CD8-positive, alpha-beta memory T cell (primary cell): ENCODE results near the gene PPP1R13L. TPM values are rescaled to one million over a fixed set of nuclear protein-coding genes. Genes with fewer than 3 reads are reported as not detected.

Experiments used
- polyA plus RNA-seq: library from polyadenylated mRNA; unstranded; fragments of 300-500 nt; fragmentation: Illumina TruSeq; gene quantifications from one replicate; pipeline ENCODE4 v1.2.3, GENCODE V29; 2021
- total RNA-seq, 2 experiments: library from RNA; stranded (reverse); gene quantifications; one replicate each; pipeline ENCODE4 v1.2.3, GENCODE V29; 2021

Gene PPP1R13L
- total and polyA plus RNA-seq, 3 experiments from 2014 or later: 0.83 to 4.3 (median 3.9) TPM

Other genes starting within 250 kb of the PPP1R13L start
- under 1 TPM; 0.13 to 0.18 TPM for gene NKPD1, start 244.1 kb downstream of the PPP1R13L start, total RNA-seq
- 0.20 TPM for gene NKPD1, start 244.1 kb downstream of the PPP1R13L start, polyA plus RNA-seq
- 10 to 100 TPM; 22.7 to 24.3 TPM for gene TRAPPC6A, start 226.8 kb downstream of the PPP1R13L start, total RNA-seq
- gene TRAPPC6A, start 226.8 kb downstream of the PPP1R13L start, polyA plus RNA-seq: 151 TPM
- 10 to 100 TPM; 12.4 TPM for gene BLOC1S3, start 226.3 kb downstream of the PPP1R13L start, total RNA-seq
- gene BLOC1S3, start 226.3 kb downstream of the PPP1R13L start, polyA plus RNA-seq: 19.9 TPM
- gene EXOC3L2, start 159.7 kb downstream of the PPP1R13L start, total RNA-seq: not detected
- not detected for gene EXOC3L2, start 159.7 kb downstream of the PPP1R13L start, polyA plus RNA-seq
- gene MARK4, start 153.8 kb downstream of the PPP1R13L start, total RNA-seq: 10 to 100 TPM; 20.2 to 21.2 TPM
- gene MARK4, start 153.8 kb downstream of the PPP1R13L start, polyA plus RNA-seq: 2.6 TPM
- gene CKM, start 82.2 kb downstream of the PPP1R13L start, total RNA-seq: not detected
- gene CKM, start 82.2 kb downstream of the PPP1R13L start, polyA plus RNA-seq: 0.13 TPM
- not detected for gene KLC3, start 64.3 kb downstream of the PPP1R13L start, total RNA-seq
- not detected for gene KLC3, start 64.3 kb downstream of the PPP1R13L start, polyA plus RNA-seq
- gene ERCC2, start 34.5 kb downstream of the PPP1R13L start, total RNA-seq: 10 to 100 TPM; 22.0 to 23.9 TPM
- 7.8 TPM for gene ERCC2, start 34.5 kb downstream of the PPP1R13L start, polyA plus RNA-seq
- 10 to 100 TPM; 26.5 to 27.4 TPM for gene POLR1G, start 1.6 kb upstream of the PPP1R13L start, total RNA-seq
- gene POLR1G, start 1.6 kb upstream of the PPP1R13L start, polyA plus RNA-seq: 2.2 TPM
- gene ERCC1, start 18.8 kb upstream of the PPP1R13L start, total RNA-seq: 10 to 100 TPM; 75.7 to 82.6 TPM
- gene ERCC1, start 18.8 kb upstream of the PPP1R13L start, polyA plus RNA-seq: 47.5 TPM
- gene FOSB, start 62.9 kb upstream of the PPP1R13L start, total RNA-seq: 10 to 100 TPM; 21.6 to 22.1 TPM
- gene FOSB, start 62.9 kb upstream of the PPP1R13L start, polyA plus RNA-seq: 48.2 TPM
- gene RTN2, start 92.0 kb upstream of the PPP1R13L start, total RNA-seq: 1 to 10 TPM; 2.7 to 3.7 TPM
- gene RTN2, start 92.0 kb upstream of the PPP1R13L start, polyA plus RNA-seq: 0.71 TPM
- gene PPM1N, start 93.4 kb upstream of the PPP1R13L start, total RNA-seq: 1 to 10 TPM; 2.5 to 3.3 TPM
- 4.6 TPM for gene PPM1N, start 93.4 kb upstream of the PPP1R13L start, polyA plus RNA-seq
- gene VASP, start 102.4 kb upstream of the PPP1R13L start, total RNA-seq: 100 to 1,000 TPM; 154 to 170 TPM
- 61.8 TPM for gene VASP, start 102.4 kb upstream of the PPP1R13L start, polyA plus RNA-seq
- 10 to 100 TPM; 14.2 to 17.5 TPM for gene OPA3, start 179.7 kb upstream of the PPP1R13L start, total RNA-seq
- gene OPA3, start 179.7 kb upstream of the PPP1R13L start, polyA plus RNA-seq: 18.1 TPM
- gene GPR4, start 197.1 kb upstream of the PPP1R13L start, total RNA-seq: not detected
- gene GPR4, start 197.1 kb upstream of the PPP1R13L start, polyA plus RNA-seq: not detected
- gene EML2, start 234.3 kb upstream of the PPP1R13L start, total RNA-seq: 100 to 1,000 TPM; 122 to 128 TPM
- 18.8 TPM for gene EML2, start 234.3 kb upstream of the PPP1R13L start, polyA plus RNA-seq